T-helper 22 cell (primary cell): ENCODE data around the gene PLD3.
"Not testable (repeated sequence)": the region's sequence is repeated elsewhere in the genome, so short reads cannot be mapped to it uniquely, and the experiment has no call there.

Source experiments
- DNase-seq: peaks from one replicate; pipeline ENCODE4 v3.0.0-alpha.2; 2020; ENCODE audit warnings: low read depth

PLD3 gene

GRCh38 chr19:40365010-40365409, 16.5 kb downstream of the PLD3 start:
- DNase-seq, result no peak

GRCh38 chr19:40365613-40366401, 17.3 kb downstream of the PLD3 start:
- no peak for DNase-seq

- no peak for DNase-seq
Measured at GRCh38 chr19:40366697-40367561, 18.4 kb downstream of the PLD3 start.

DNA sequence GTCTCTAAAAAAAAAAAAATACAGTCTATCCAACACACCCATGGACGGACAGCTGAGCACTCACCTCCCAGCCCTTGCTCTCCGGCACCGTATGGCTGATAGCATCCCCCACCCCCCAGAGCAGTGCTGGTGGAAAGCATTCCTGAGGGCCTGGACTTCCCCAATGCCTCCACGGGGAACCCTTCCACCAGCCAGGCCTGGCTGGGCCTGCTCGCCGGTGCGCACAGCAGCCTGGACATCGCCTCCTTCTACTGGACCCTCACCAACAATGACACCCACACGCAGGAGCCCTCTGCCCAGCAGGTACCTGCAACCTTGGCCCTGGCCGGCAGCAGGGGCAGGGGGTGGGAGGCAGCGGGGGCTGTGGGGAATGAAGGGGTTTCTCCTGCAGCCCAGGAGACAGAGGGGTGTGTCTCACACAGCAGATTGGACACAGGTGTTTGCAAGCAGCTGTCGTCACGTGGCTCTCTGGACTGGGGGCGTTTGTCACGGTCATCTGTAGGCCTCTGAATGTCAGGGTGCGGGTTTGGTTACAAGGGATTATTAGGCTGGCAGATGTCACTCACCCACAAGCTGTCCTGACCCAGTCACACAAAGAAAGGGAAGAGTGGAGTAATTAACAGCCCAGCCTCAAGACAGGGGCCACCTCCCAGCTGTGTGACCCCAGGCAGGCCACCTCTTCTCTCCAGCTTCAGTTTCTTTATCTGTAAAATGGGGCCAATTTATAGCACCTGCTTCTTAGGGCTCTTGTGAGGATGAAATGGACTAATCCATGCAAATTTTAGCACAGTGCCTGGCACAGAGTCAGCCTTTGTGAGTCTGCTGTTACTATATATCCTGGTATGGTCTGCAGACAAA, 19.3 kb downstream of the PLD3 start:
- DNase-seq, result no peak

- DNase-seq, result no peak
Measured at GRCh38 chr19:40369797-40370196, 21.3 kb downstream of the PLD3 start.

DNA sequence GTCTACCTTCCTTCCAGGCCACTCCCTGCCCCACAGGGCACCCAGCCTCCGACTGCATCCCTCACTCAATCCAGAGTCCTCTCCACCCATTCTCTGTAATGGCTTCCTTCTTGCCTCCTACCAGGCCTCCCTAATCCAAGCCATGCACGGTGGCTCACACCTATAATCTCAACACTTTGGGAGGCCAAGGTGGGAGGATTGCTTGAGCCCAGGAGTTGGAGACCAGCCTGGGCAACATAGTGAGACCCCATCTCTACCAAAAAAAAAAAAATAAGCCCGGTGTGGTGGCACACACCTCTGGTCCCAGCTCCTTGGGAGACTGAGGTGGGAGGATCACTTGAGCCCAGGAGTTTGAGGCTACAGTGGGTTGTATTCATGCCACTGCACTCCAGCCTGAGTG, 21.8 kb downstream of the PLD3 start:
- not testable (repeated sequence) for DNase-seq

GRCh38 chr19:40370997-40371801, 22.7 kb downstream of the PLD3 start:
- no peak for DNase-seq

- DNase-seq, result no peak
Measured at GRCh38 chr19:40371802-40372122, 23.3 kb downstream of the PLD3 start.

DNA sequence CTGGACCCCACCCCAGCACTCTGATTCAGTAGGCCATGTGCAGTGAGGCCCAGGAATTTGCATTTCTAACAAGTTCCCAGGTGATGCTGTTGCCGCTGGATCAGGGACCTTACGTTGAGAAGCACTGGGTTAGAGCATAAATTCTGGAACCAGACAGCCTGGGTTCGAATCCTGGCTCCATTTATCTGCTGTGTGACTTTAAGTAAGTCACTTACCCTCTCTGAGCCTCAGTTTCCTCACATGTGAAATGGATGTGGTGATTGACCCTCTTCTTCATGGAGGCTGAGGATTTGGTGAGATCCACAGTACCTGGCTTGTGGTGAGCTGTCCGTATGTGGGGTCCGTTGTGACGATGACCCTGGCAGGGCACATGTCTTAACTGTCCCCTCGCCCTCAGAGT, 25.6 kb downstream of the PLD3 start:
- no peak for DNase-seq

- DNase-seq, result no peak
Measured at GRCh38 chr19:40376286-40376862, 27.9 kb downstream of the PLD3 start.

DNA sequence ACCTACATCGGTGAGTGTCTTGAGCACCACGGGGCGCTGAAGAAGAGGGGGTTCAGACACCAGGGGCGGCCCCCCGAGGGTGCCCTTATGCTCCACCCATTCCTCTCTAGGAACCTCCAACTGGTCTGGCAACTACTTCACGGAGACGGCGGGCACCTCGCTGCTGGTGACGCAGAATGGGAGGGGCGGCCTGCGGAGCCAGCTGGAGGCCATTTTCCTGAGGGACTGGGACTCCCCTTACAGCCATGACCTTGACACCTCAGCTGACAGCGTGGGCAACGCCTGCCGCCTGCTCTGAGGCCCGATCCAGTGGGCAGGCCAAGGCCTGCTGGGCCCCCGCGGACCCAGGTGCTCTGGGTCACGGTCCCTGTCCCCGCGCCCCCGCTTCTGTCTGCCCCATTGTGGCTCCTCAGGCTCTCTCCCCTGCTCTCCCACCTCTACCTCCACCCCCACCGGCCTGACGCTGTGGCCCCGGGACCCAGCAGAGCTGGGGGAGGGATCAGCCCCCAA, 29.4 kb downstream of the PLD3 start:
- DNase-seq, result no peak

- no peak for DNase-seq
Measured at GRCh38 chr19:40378509-40378908, 30.0 kb downstream of the PLD3 start.

DNA sequence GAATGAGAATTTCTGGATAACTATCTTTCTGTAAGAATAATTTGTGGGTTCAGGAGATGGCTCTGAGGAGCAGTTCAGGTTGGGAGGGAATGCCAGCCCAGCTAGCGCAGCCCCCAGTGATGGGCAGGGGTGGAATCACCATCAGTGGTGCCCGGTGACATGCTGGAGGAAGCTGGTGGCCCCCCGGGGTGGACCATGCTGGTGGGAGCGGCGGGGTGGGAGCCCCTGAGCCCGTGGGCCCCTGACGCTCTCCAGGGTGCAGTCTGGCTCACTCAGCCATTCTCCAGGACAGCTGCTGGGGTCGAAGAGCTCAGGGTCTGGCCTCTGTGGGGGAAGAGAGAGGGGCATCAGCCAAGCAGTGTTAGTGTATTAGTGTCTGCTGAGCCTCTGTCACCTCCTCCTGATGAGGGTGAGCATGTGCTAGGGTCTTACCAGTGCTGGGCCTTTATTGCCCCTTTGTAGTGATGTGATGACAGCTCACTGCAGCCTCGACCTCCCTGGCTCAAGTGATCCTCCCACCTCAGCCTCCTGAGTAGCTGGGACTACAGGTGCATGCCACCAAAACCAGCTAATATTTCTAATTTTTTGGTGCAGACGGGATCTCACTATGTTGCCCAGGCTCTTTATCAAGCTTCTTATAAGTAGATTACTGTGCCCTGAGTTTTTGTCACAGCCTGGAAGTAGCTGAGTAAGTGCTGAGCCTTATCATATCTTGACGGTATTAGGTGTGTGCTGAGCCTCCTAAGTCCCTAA, 31.1 kb downstream of the PLD3 start:
- DNase-seq, result no peak

DNA sequence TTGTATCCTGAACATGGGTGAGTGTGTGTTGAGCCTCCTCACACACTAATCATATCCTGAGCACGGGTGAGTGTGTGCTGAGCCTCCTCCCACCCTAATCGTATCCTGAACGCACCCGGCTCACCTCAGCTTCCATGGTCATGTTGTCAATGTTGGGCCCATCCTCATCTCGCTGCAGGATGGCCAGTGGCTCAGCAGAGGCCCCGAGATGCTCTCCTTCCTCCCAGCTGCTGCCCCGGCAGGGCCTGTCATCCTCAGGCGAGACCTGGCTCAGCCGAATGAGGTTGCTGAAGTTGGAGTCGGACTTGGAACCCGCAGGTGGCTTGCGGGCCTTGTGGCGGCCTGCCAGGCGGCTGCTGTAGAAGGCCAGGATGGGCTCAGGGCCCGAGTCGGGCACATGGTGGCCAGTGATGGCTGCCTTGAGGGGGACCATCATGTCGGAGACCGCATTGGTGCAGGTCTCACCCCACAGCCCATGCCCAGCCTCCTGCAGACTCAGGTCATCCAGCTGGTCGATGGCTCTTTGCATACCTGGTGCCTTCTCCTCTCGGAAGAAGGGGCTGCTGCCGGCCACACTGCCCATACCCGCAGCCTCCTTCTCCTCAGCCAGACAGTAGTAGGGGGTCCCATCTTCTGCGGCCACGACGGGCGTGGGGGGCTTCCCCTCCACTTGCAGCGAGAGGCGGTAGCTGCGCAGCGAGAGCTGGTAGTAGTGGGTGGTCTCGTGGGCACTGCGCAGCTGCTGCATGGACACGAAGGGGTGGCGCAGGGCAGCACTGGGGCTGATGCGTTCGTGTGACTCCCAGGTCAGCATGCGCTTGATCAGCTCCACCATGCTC, 31.9 kb downstream of the PLD3 start:
- DNase-seq, result no peak

DNA sequence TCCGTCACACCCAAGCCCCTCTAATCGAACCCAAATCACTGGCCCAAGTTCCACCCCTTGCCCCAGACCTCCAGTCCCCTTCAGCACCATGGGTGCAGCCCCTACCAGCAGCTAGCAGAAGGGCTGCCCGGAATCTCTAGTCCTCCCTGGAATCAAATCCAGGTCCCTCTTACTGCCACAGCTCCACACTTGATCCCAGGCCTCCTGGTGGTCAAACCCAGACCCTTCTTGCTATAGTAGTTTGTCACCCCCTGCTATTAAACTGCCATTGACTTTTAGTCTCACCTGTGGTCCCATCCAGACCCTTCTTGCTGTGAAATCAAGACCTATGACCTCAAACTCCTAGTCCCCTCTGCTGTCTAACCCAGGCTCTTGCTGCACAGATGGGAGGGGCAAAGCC, 32.8 kb downstream of the PLD3 start:
- DNase-seq, result no peak

DNA sequence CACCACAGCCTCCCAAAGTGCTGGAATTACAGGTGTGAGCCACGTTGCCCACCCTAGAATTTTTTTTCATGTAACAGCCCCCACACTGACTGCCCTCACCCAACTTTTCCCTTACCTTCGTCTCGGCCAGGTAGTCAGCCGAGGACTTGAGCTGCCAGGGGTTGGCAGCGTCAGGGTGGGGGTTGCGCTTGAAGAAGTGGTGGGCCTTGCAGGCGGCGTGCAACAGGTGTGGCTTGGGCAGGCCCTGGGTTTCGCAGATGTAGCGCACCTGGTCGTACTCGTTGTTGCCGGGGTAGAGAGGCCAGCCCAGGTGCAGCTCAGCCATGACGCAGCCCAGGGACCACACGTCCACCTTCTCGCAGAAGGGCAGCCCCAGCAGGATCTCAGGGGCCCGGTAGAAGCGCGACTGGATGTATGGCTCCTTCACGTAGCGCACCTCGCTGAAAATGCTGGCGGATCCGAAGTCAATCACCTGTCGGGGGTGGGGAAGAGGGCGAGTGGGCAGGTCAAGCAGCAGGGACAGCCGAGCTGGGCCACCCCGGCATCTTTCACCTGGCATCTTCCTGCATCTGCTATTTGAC, 35.3 kb downstream of the PLD3 start:
- DNase-seq, result no peak

DNA sequence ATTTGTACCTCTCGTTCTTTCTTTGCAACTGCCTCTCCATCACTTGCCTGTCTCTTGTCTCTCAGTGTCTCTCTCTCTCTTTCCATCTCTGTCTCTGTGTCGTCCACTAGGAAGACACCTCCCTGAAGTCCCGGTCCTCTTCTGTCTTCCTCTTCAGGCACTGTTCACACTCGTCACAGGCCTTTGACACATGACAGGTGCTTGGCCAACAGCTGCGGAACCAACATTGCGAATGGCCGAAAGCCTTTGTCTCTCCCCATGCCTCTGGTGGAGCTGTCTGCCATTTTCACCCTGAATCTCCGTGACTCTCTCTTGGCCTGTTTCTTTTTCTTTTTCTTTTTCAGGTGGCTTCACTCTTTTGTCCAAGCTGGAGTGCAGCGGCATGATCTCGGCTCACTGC, 38.7 kb downstream of the PLD3 start:
- no peak for DNase-seq

DNA sequence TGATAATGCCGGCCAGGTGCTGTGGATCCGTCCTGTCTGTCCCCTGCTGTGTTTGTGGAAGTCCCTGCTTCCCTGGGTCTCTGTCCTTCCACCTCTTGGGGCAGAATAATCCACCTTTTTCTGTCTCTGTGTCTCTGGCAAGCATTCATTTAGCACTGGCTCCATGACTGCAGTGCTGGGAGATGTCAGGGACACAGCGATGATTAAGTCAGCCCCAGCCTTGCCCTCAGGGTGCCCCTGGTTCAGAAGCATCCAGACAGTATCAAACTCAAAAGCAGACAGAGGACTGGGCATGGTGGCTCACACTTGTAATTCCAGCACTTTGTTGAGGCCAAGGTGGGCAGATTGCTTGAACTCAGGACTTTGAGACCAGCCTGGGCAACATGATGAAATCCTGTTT, 40.0 kb downstream of the PLD3 start:
- no peak for DNase-seq
